B cell (primary cell): ENCODE results near the gene MTHFD2L. TPM values are rescaled to one million over a fixed set of nuclear protein-coding genes. Genes with fewer than 3 reads are reported as not detected.

Experiments
- ATAC-seq: fragments of 200-7000 bp; cut with Tn5 transposase; one replicate; pipeline ENCODE4 v1.10.0; 2021; ENCODE audit warnings: low read depth, mild to moderate bottlenecking, moderate number of reproducible peaks, moderate library complexity
- CTCF ChIA-PET: fragments of 350-600 bp; sonication (Branson Sonifier 250); formaldehyde crosslinking; loops from one replicate; lab custom pipeline; 2021; ENCODE audit warnings: antibody characterized with exemption, inconsistent platforms; lab: Charles Lee
- POLR2A ChIA-PET: fragments of 350-600 bp; sonication (Branson Sonifier 250); formaldehyde crosslinking; loops from one replicate; lab custom pipeline; 2021; ENCODE audit warnings: antibody characterized with exemption; lab: Charles Lee
- DNase-seq: peaks from one replicate; pipeline ENCODE4 v3.0.0; 2013
- H2AFZ ChIP-seq: 2 replicates; pipeline ENCODE4 v1.6.1; 2012; ENCODE audit warnings: mild to moderate bottlenecking, low read depth, low read length; ENCODE audit not compliant: insufficient read depth, poor library complexity, severe bottlenecking
- H3K27ac ChIP-seq, 2 donors: 1 replicate in 1 of 2; 2 replicates in 1 of 2; pipeline ENCODE4 v1.5.1; 2012 to 2013; ENCODE audit warnings: low read length in 2 of 2, mild to moderate bottlenecking in 2 of 2, moderate library complexity in 1 of 2
- H3K27me3 ChIP-seq, 4 experiments: fragments of 200-600 bp in 1 of 4; sonication (generic) in 1 of 4; replicated peaks in 1 of 4; 1 replicate in 2 of 4; 2 replicates in 2 of 4; pipeline versions ENCODE4 v1.6.1 to v1.7.0; 2013 to 2016; ENCODE audit warnings: low read length in 3 of 4, mild to moderate bottlenecking in 2 of 4, mixed read lengths in 1 of 4, moderate library complexity in 1 of 4; ENCODE audit not compliant: insufficient read depth in 4 of 4, control insufficient read depth in 3 of 4; ENCODE audit errors: control extremely low read depth in 1 of 4
- H3K36me3 ChIP-seq, 2 experiments: replicated peaks in 1 of 2; 1 replicate in 1 of 2; 2 replicates in 1 of 2; pipeline versions ENCODE4 v1.6.1 to v1.7.1; 2013; ENCODE audit warnings: low read length in 1 of 2; ENCODE audit not compliant: insufficient read depth in 2 of 2, control insufficient read depth in 1 of 2; ENCODE audit errors: control extremely low read depth in 1 of 2, extremely low read depth in 1 of 2
- H3K4me1 ChIP-seq, 2 donors: fragments of 200-600 bp in 1 of 2; sonication (generic) in 1 of 2; 1 replicate in 1 of 2; 2 replicates in 1 of 2; pipeline versions ENCODE4 v1.5.1 to v1.6.1; 2013 to 2017; ENCODE audit warnings: low read length in 2 of 2; ENCODE audit not compliant: control insufficient read depth in 2 of 2, insufficient read depth in 2 of 2
- H3K4me2 ChIP-seq: replicated peaks from 2 replicates; pipeline ENCODE3; 2012; ENCODE audit warnings: mild to moderate bottlenecking, low read depth, low read length; ENCODE audit not compliant: poor library complexity, severe bottlenecking
- H3K4me3 ChIP-seq, 5 experiments: fragments of 200-600 bp in 1 of 5; sonication (generic) in 1 of 5; 1 replicate in 3 of 5; 2 replicates in 2 of 5; pipeline versions ENCODE4 v1.5.1 to v1.7.0; 2011 to 2016; ENCODE audit warnings: low read length in 4 of 5, mild to moderate bottlenecking in 4 of 5, low read depth in 2 of 5, control low read depth in 1 of 5, moderate library complexity in 1 of 5; ENCODE audit not compliant: insufficient read depth in 1 of 5; ENCODE audit errors: control extremely low read depth in 1 of 5, extremely low read depth in 1 of 5
- H3K79me2 ChIP-seq: fragments of 200-600 bp; sonication (generic); one replicate; pipeline ENCODE4 v1.6.0; 2016; ENCODE audit warnings: low read length; ENCODE audit not compliant: control insufficient read depth, insufficient read depth
- H3K9ac ChIP-seq: fragments of 200-600 bp; sonication (generic); 2 replicates; pipeline ENCODE4 v1.6.1; 2017; ENCODE audit warnings: mild to moderate bottlenecking, low read length, moderate library complexity
- H3K9me3 ChIP-seq, 3 donors: one replicate each; pipeline versions ENCODE4 v1.6.1 to v1.7.1; 2013; ENCODE audit warnings: low read length in 2 of 3; ENCODE audit not compliant: control insufficient read depth in 2 of 3, insufficient read depth in 1 of 3; ENCODE audit errors: control extremely low read depth in 1 of 3
- H4K20me1 ChIP-seq: 2 replicates; pipeline ENCODE4 v1.6.0; 2012; ENCODE audit warnings: mild to moderate bottlenecking, low read length; ENCODE audit not compliant: insufficient read depth, control insufficient read depth, poor library complexity, severe bottlenecking
- H3K27ac Mint-ChIP-seq: one replicate; pipeline ENCODE4 v1.8.0; 2021; ENCODE audit warnings: mixed read lengths
- H3K27me3 Mint-ChIP-seq: one replicate; pipeline ENCODE4 v1.8.0; 2021; ENCODE audit warnings: mixed read lengths
- H3K4me1 Mint-ChIP-seq: one replicate; pipeline ENCODE4 v1.8.0; 2021; ENCODE audit warnings: mixed read lengths
- H3K4me3 Mint-ChIP-seq: one replicate; pipeline ENCODE4 v1.8.0; 2021; ENCODE audit warnings: mixed read lengths
- H3K9me3 Mint-ChIP-seq: one replicate; pipeline ENCODE4 v1.8.0; 2022; ENCODE audit warnings: mixed read lengths; ENCODE audit not compliant: insufficient read depth
- CTCF ChIP-seq: fragments of 200-600 bp; IDR thresholded peaks from one replicate; pipeline ENCODE4 v1.8.0; 2022; ENCODE audit warnings: antibody characterized with exemption, mild to moderate bottlenecking
- EZH2 ChIP-seq: IDR thresholded peaks from 2 replicates; pipeline ENCODE4 v1.6.1; 2012; ENCODE audit warnings: borderline replicate concordance, low read depth, mild to moderate bottlenecking, moderate library complexity, low read length; ENCODE audit not compliant: insufficient read depth, poor library complexity, severe bottlenecking
- WGBS: methylation state at CpG from one replicate; pipeline ENCODE4 v1.1.5; 2013; ENCODE audit warnings: missing lambda C conversion rate; ENCODE audit not compliant: insufficient coverage; 5-methylcytosine and 5-hydroxymethylcytosine counted together
- intact Hi-C: fragments of 100-400 bp; cut with micrococcal nuclease; formaldehyde crosslinking; loops from one replicate; pipeline ENCODE4 v1.10.0; 2022
- polyA plus RNA-seq: library from polyadenylated mRNA; depleted of rRNA; stranded (reverse); fragments of >200 nt; gene quantifications from 2 replicates; pipeline ENCODE4 v1.2.3, GENCODE V29; 2012
- total RNA-seq, 2 donors: library from RNA; stranded (reverse); fragments of 120-200 nt in 1 of 2; gene quantifications; 1 replicate in 1 of 2; 2 replicates in 1 of 2; pipeline versions ENCODE4 v1.2.3 to v1.2.4, GENCODE V29; 2013 to 2022

MTHFD2L gene
- total and polyA plus RNA-seq, 2 donors (not counting 1 experiment from before 2014, with no cell fraction given) = 5.5 to 12.6 TPM

- Histone ChIP-seq H3K4me2 (no peak overlapping the region), H2AFZ (no peak overlapping the region), H3K9me3 (no peaks in the 10 kb centered on the region), H4K20me1 (no peaks in the 10 kb centered on the region), H3K79me2 (no peaks in the 10 kb centered on the region), H3K4me3 (no peak overlapping the region), H3K27ac (no peak overlapping the region), H3K27me3 (no peaks in the 10 kb centered on the region), H3K36me3 (no peaks in the 10 kb centered on the region), H3K4me1 (no peaks in the 10 kb centered on the region), H3K9ac (no peak overlapping the region)
- Mint-ChIP-seq H3K4me3 (no peak overlapping the region), H3K9me3 (peaks cover 3% of the 10 kb centered on the region), H3K27ac (no peak overlapping the region), H3K4me1 (peaks cover 5% of the 10 kb centered on the region), H3K27me3 (no peaks in the 10 kb centered on the region)
- no peak for DNase-seq
- intact Hi-C loops = no loop called here
- CTCF ChIA-PET = no interaction called here
- ATAC-seq = no peak
- POLR2A ChIA-PET = no interaction called here
- TF ChIP-seq CTCF (no peak), EZH2 (no peak)
- WGBS = no CpG with 5 or more reads among the region's 3 CpGs
Measured at GRCh38 chr4:74217365-74217764, 59.4 kb downstream of the MTHFD2L start.

- CTCF ChIA-PET = interaction anchor here (0.7 to 1.9 kb wide), 3 partner anchors 10 to 129 kb away, joined by 5 to 6 read pairs (median 5); no protein-coding TSS in a partner anchor
- peaks cover 5% of the 10 kb centered on the region for H3K4me1 Mint-ChIP-seq
- no peak for DNase-seq
- no peak overlapping the region for H3K27ac Mint-ChIP-seq
- no peak for ATAC-seq
- no peaks in the 10 kb centered on the region for H3K9me3 Mint-ChIP-seq
- TF ChIP-seq CTCF = no peak
- no peak for TF ChIP-seq EZH2
- no peaks in the 10 kb centered on the region for H3K36me3 ChIP-seq
- H3K4me3 Mint-ChIP-seq = no peak overlapping the region
- no peak overlapping the region for H3K9ac ChIP-seq
- H3K9me3 ChIP-seq = no peaks in the 10 kb centered on the region
- H3K27me3 Mint-ChIP-seq = no peaks in the 10 kb centered on the region
- no peaks in the 10 kb centered on the region for H3K27me3 ChIP-seq
- POLR2A ChIA-PET = no interaction called here
- no peaks in the 10 kb centered on the region for H4K20me1 ChIP-seq
- no peak overlapping the region for H3K4me2 ChIP-seq
- H3K4me3 ChIP-seq = no peak overlapping the region
- no peak overlapping the region for H3K27ac ChIP-seq
- H3K4me1 ChIP-seq = no peaks in the 10 kb centered on the region
- 100% methylated on average over 1 of the region's 4 CpGs for WGBS
- H2AFZ ChIP-seq = no peak overlapping the region
- H3K79me2 ChIP-seq = no peaks in the 10 kb centered on the region
- intact Hi-C loops = no loop called here
Measured at GRCh38 chr4:74218201-74218600, 60.3 kb downstream of the MTHFD2L start.
